AG09319 (cell line): ENCODE results near the gene ARHGAP12.
"Not testable (repeated sequence)": the region's sequence is repeated elsewhere in the genome, so short reads cannot be mapped to it uniquely, and the experiment has no call there.

Experiments
- DNase-seq: peaks from one replicate; pipeline ENCODE4 v3.0.0-alpha.2; 2010; ENCODE audit warnings: low read depth; ENCODE audit errors: extremely low read depth
- CTCF ChIP-seq: IDR thresholded peaks from 2 replicates; pipeline ENCODE4 v1.5.1; 2011; ENCODE audit warnings: low read depth, mild to moderate bottlenecking, inconsistent platforms, low read length, moderate library complexity

ARHGAP12 gene

GRCh38 chr10:31908157-31908556 lies 20.5 kb downstream of the ARHGAP12 start:
- DNase-seq, result no peak
- TF ChIP-seq CTCF, result no peak

DNA sequence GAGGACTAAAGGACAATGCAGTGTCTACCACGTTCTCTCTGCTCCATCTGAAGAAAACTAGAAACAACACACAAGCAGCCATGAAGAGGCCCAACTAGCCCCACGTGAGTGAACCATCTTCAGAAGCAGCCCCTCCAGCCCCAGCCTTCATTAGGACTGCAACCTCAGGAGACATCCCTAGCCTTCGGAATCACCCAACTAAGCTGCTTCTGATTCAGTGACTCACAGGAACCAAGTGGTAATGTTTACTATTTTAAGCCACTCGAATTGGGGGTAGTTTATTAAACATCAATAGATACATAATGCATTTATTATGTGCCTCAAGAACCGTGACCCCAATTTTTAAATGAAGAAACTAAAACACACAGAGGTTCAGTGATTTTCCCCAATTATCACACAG lies 22.6 kb downstream of the ARHGAP12 start:
- DNase-seq, result no peak
- TF ChIP-seq CTCF, result no peak

DNA sequence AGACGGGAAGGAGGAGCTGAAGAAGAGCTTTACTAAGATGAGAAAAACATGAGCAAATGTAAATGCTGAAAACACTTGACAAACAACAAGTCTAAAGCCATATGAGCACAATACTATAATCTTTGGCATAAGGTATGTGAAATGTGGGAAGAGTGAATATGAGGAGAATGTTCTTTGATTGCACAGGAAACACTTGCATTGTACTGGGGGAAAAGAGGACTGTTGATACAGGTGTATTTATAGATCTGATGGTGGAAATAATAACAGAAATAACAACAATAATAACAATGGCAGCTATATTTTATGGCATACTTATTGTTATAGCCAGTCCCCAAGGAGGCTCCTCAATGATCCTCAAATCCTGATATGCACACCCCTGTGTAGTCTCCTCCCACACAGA lies 23.0 kb downstream of the ARHGAP12 start:
- no peak for TF ChIP-seq CTCF
- DNase-seq, result no peak

DNA sequence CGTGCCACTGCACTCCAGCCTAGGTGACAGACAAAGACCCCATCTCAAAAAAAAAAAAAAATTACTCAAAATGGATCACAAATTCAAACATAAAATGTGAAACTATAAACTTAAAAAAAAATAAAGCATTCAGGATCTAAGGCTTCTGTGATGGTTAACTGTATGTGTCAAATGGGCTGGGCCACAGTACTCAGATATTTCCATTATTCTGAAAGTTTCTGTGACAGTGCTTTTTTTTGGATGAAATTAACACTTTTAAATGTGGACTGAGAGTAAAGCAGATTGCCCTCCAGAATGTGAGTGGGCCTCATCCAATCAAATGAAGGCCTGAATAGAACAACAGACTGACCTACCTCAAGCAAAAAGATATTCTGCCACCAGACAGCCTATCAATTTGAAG lies 26.0 kb downstream of the ARHGAP12 start:
- no peak for DNase-seq
- TF ChIP-seq CTCF, result no peak

GRCh38 chr10:31897506-31897905 lies 31.1 kb downstream of the ARHGAP12 start:
- DNase-seq, result no peak
- TF ChIP-seq CTCF, result no peak

DNA sequence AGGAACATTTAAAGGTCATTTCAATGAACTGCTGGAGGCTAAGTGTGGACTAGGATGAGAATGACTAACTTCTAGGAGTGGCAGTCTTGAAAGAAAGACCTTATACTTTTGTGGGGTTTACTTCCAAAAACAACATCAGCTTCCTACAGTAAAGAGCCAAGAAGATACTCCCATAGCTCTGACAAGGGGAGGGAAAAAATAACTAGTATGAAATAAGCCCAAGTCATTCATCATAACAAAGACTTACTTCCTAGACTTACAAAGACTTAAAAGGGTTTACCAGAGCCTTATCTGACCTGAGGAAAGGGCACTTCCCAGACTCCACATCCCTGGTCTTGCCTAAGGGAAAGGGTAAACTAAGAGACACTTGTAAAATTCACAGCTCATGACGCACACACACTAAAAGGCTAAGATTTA lies 31.7 kb downstream of the ARHGAP12 start:
- no peak for DNase-seq
- TF ChIP-seq CTCF, result no peak

GRCh38 chr10:31895722-31896121 lies 32.9 kb downstream of the ARHGAP12 start:
- DNase-seq, result not testable (repeated sequence)

DNA sequence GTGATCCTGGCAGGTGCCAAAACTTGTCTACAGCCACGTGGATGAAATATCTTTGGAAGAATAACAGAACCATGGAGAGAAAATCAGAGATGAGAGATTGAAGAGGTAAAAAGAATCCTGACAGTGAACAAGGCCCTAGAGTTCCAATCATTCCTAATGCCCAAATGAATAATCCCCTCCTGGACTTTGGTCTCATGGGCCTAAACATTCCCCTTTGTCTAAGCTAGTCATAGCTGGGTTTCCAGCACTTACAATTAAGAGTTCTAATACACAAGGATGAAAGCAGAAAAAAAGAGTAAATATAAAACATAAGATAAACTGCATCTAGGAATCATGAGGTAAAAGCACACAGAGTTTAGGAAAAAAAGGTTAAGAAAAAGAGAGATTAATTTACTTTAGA lies 40.2 kb downstream of the ARHGAP12 start:
- TF ChIP-seq CTCF, result no peak
- no peak for DNase-seq
